ENCODE data around the gene IFI27L2.

- TF ChIP-seq CTCF (conservative IDR thresholded peaks at IDR 0.05) = no peak
- TF ChIP-seq ZFX (IDR thresholded peaks at IDR 0.05) = no peak
Observed at GRCh38 chr14:94113490-94113889, 15.9 kb downstream of the IFI27L2 start.
